ENCODE data around the gene LMOD1.
"Not testable (repeated sequence)": the region's sequence is repeated elsewhere in the genome, so short reads cannot be mapped to it uniquely, and the experiment has no call there.

The LMOD1 gene

GRCh38 chr1:201914456-201915235 lies 31.7 kb downstream of the LMOD1 start:
- DNase-seq (ENCODE audit: low read depth): no peak

- peak; percentile 49 for DNase-seq (ENCODE audit: low read depth)
These were observed 33.5 kb downstream of the LMOD1 start for GRCh38 chr1:201912832-201913231.

- no peak for DNase-seq (ENCODE audit: low read depth)
These were observed 34.3 kb downstream of the LMOD1 start for GRCh38 chr1:201911826-201912571.

- no peak for DNase-seq (ENCODE audit: low read depth)
These were observed 38.7 kb downstream of the LMOD1 start for GRCh38 chr1:201907621-201908020.

GRCh38 chr1:201906336-201906735 lies 40.0 kb downstream of the LMOD1 start:
- no peak for DNase-seq (ENCODE audit: low read depth)

- no peak for DNase-seq (ENCODE audit: low read depth)
These were observed 41.0 kb downstream of the LMOD1 start for GRCh38 chr1:201905234-201905890.

GRCh38 chr1:201904579-201904978 lies 41.8 kb downstream of the LMOD1 start:
- peak; percentile 88 for DNase-seq (ENCODE audit: low read depth)

GRCh38 chr1:201903135-201903534 lies 43.2 kb downstream of the LMOD1 start:
- peak; percentile 47 for DNase-seq (ENCODE audit: low read depth)

GRCh38 chr1:201902198-201902597 lies 44.1 kb downstream of the LMOD1 start:
- DNase-seq (ENCODE audit: low read depth): peak; percentile 58

GRCh38 chr1:201901036-201901435 lies 45.3 kb downstream of the LMOD1 start:
- not testable (repeated sequence) for DNase-seq (ENCODE audit: low read depth)

- DNase-seq (ENCODE audit: low read depth): no peak
These were observed 45.9 kb downstream of the LMOD1 start for GRCh38 chr1:201900476-201900875.

- DNase-seq (ENCODE audit: low read depth): no peak
These were observed 46.5 kb downstream of the LMOD1 start for GRCh38 chr1:201899683-201900429.

GRCh38 chr1:201898992-201899391 lies 47.4 kb downstream of the LMOD1 start:
- no peak for DNase-seq (ENCODE audit: low read depth)

- DNase-seq (ENCODE audit: low read depth): no peak
These were observed 48.0 kb downstream of the LMOD1 start for GRCh38 chr1:201898240-201898894.

- no peak for DNase-seq (ENCODE audit: low read depth)
These were observed 49.4 kb downstream of the LMOD1 start for GRCh38 chr1:201896951-201897391.

GRCh38 chr1:201895913-201896807 lies 50.2 kb downstream of the LMOD1 start:
- DNase-seq (ENCODE audit: low read depth): peak; percentile 89

GRCh38 chr1:201895120-201895665 lies 51.2 kb downstream of the LMOD1 start:
- no peak for DNase-seq (ENCODE audit: low read depth)

GRCh38 chr1:201894343-201895119 lies 51.8 kb downstream of the LMOD1 start:
- no peak for DNase-seq (ENCODE audit: low read depth)

GRCh38 chr1:201893431-201893830 lies 52.9 kb downstream of the LMOD1 start:
- DNase-seq (ENCODE audit: low read depth): no peak
